Skeletal muscle cell (primary cell): Measurements from ENCODE around the gene LAMB4.

ENCODE experiments used
- DNase-seq: peaks from one replicate; pipeline ENCODE4 v3.0.0-alpha.2; 2010; ENCODE audit warnings: low read depth
- H3K4me3 ChIP-seq: 2 replicates; pipeline ENCODE4 v1.5.1; 2011; ENCODE audit warnings: low read depth, mild to moderate bottlenecking, control low read depth, low read length, moderate library complexity

Gene LAMB4

GRCh38 chr7:108118959-108119358 lies 11.2 kb downstream of the LAMB4 start:
- no peak overlapping the region for H3K4me3 ChIP-seq
- DNase-seq = no peak

DNA sequence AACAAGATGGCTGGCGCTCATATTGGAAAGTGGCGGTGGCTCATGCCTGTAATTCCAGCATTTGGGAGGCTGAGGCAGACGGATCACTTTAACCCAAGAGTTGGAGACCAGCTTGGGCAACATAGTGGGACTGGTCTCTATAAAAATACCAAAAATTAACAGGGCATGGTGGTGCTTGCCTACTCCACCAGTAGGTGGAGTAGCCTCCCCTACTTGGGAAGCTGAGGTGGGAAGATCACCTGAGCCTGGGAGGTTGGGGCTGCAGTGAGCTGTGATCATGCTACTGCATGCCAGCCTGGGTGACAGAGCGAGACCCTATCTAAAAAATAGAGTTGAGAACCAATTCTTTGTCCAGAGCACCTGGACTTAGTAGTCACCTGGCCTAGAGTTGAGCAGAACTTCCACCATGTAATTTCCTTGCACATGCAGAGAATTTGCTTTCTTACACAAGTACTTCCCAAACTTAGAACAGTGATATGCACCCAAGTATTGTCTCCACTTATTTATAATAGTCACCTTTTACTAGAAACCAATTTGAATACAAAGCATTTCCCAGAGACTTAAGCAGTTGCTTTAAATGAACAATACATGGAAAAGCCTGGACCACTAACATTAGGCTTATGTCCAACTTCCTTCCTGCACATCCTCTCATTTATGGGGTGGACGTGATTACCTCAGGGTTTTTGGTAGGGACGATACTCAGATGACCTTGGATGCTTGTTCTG lies 15.9 kb downstream of the LAMB4 start:
- no peak overlapping the region for H3K4me3 ChIP-seq
- DNase-seq = no peak

GRCh38 chr7:108112683-108113082 lies 17.5 kb downstream of the LAMB4 start:
- DNase-seq = no peak
- H3K4me3 ChIP-seq = no peak overlapping the region

DNA sequence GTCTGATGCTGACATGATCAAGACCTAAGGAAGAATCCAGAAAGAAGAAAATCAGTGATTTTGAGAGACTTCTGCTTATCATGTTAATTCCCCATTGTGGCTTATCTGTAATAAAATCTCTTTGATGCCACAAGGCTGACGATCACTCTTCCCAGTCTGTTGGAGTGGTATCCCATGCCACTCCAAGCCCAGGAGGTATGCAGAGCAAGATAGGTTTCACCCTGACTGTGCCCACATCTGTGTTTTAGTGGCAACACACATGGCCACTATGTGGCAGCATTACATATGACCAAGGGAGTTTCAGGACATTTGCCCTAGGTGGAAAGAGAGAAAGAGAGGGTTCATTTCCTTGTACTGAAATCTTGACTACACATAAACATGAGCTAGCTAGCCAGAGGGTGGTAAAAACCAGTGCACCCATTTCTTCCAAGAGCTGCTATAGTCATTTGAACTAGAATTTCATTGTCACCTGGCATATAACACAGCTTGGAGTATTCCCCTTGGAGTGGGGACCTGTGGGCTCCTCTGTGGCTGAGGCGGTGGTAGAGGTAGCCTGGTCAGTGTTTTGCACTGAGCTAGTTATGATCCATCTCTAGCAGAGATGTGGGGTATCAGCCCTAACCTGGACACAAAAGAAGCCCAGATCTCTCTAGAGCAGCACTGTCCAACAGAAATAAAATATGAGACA lies 20.8 kb downstream of the LAMB4 start:
- no peak for DNase-seq
- H3K4me3 ChIP-seq = no peak overlapping the region

- no peak for DNase-seq
- H3K4me3 ChIP-seq = no peak overlapping the region
Observed at GRCh38 chr7:108108131-108108530, 22.0 kb downstream of the LAMB4 start.

GRCh38 chr7:108104324-108104723 lies 25.8 kb downstream of the LAMB4 start:
- peak; percentile 73 for DNase-seq
- H3K4me3 ChIP-seq = no peak overlapping the region

- H3K4me3 ChIP-seq = no peak overlapping the region
- DNase-seq = no peak
Observed at GRCh38 chr7:108103558-108104298, 26.4 kb downstream of the LAMB4 start.

DNA sequence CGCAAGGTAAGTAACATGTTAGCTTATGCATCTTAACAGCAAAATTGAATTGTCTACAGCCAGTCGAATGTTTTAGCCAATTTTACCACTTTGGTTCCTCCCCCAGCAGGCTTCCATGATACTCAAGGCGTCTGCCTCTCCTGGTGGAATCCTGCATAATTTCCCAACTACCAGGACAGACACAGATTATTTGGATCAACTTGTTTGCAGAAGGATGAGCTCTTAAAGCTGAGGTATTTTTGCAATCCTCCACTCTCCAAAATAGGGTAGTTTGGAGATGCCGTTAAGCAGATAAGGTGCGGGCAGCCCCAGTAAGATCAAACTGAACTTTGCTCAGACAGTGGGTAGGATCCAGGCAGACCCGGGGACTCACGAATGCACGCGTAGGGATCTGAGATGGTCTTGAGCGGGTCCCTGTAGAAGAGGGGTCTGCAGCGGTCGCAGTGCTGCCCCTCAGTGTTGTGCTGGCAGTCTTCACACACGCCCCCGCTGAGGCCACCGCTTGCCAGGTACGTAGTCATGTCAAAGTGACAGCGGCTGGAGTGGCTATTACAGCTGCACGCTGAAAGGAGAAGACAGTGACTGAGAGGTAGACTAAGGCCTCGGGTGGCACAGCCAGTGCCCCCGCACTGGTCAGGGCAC lies 27.4 kb downstream of the LAMB4 start:
- H3K4me3 ChIP-seq = no peak overlapping the region
- no peak for DNase-seq

GRCh38 chr7:108101759-108102158 lies 28.4 kb downstream of the LAMB4 start:
- no peak for DNase-seq
- no peak overlapping the region for H3K4me3 ChIP-seq

DNA sequence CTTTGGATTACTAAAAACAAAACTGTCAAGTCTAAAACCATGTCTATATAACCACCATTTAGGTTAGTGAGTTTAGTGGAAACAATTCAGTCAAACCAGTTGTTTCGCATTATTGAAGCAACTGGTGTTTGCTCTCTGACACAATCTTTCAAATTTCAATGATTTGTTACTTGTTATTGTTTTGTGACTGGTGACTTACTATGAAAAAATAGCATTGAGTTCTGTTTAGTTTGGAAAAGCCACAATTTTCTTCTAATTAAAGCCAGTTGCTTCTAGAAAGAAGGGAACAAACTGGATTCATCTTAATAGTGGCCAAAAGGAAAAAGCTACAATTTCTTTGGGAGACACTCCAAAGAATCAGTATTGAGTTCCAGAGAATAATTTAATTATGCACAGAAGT lies 30.4 kb downstream of the LAMB4 start:
- no peak for DNase-seq
- no peak overlapping the region for H3K4me3 ChIP-seq

- H3K4me3 ChIP-seq = no peak overlapping the region
- DNase-seq = no peak
Observed at GRCh38 chr7:108097703-108098102, 32.5 kb downstream of the LAMB4 start.

- no peak for DNase-seq
- H3K4me3 ChIP-seq = no peak overlapping the region
Observed at GRCh38 chr7:108096996-108097395, 33.2 kb downstream of the LAMB4 start.

- peak; percentile 84 for DNase-seq
- no peak overlapping the region for H3K4me3 ChIP-seq
Observed at GRCh38 chr7:108094933-108095710, 35.0 kb downstream of the LAMB4 start.

DNA sequence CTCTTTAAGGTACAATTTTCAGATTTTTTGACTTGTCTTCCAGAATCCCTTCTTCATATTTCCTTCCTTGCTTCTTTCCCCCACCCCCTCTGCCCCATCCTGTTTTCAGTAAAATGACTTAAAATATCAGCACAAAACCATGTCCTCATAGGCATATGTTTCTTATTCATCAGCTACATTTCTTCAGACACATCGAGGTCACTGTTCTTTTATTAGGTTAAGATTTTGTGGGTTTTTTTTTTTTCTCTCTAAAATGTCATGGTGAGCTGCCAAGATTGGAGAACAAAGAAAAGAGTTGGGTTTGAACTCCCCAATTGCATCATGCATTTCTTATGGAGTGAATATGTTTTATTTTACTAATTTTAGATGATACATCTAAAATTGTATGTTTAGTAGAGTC lies 35.8 kb downstream of the LAMB4 start:
- DNase-seq = peak; percentile 75
- H3K4me3 ChIP-seq = no peak overlapping the region

DNA sequence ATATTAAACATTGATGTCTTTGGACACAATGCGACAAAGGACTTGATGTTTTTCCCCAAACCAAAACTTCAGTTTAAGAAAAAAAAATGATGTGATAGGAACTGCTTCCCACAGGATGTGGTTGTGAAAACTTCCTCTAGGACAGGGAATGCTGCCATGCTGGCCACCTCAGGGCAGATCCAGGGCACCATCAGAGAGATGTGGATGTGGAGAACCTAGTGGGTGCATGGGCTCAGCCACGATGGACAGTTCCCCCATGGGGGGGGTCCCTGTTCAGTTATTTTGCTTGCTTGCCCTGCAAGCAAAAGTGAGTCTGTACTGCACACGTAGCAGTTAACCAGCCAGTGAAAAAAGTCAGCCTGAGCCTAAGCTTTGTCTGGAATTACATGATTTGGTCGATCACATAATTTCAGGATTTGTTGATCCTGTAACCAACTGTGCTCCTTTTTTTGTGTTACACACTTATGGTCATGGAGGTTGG lies 36.3 kb downstream of the LAMB4 start:
- no peak for DNase-seq
- H3K4me3 ChIP-seq = no peak overlapping the region

GRCh38 chr7:108093341-108093740 lies 36.8 kb downstream of the LAMB4 start:
- H3K4me3 ChIP-seq = no peak overlapping the region
- no peak for DNase-seq

DNA sequence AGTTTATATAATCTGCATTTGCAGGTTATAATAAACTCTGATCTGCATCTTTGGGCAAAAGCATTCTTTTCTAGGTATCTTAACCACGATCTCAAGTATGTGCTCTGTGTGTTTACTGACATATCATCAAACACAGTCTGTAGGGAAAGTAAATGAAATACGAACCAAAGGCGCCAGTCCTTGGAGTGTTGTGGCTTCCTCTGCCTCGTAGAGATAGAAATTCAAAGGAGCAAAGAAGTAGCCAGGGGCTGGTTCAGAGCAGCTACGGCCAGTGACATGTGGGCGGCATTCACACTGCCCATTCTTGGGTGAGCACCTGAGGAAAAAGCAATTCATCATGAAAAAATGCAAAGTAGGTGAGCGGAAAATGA lies 38.7 kb downstream of the LAMB4 start:
- H3K4me3 ChIP-seq = no peak overlapping the region
- no peak for DNase-seq

DNA sequence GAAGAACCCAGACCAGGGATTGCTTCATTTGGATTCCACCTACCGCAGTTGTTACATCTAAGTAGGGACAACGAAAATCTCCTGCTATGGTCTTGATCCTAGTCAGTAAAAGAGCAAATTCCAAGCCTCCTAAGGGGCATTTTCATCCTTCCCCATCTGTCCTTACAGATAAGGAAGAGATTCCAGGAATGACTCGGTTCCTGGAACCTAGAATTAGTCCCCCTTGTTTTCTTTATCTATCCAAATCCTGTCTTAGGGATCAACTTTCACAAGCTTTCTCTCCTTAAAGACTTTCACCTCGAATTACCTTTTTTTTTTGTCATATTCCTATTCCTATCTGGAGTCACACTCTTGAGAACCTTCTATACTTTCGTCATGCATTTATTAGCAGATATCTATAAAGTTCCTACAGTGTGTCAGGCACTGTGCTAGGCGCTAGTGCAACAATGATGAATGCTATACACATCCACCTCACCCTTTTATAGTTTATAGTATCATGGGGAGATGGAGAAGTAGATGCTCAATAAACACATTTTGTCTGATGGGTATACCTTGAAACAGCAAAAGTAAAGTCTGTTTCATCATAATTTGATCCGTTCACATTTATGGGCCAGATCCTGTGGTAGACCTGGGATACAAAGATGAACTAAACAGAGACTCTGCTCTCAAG lies 39.2 kb downstream of the LAMB4 start:
- DNase-seq = no peak
- H3K4me3 ChIP-seq = no peak overlapping the region

GRCh38 chr7:108089381-108089780 lies 40.8 kb downstream of the LAMB4 start:
- DNase-seq = no peak
- no peak overlapping the region for H3K4me3 ChIP-seq
